Neural cell (in vitro differentiated cells): ENCODE data around the gene DZIP1.

Experiments
- CTCF ChIP-seq: fragments of 450-650 bp; IDR thresholded peaks from 2 replicates; pipeline ENCODE4 v1.5.1; 2014; ENCODE audit warnings: antibody characterized with exemption, mild to moderate bottlenecking, moderate library complexity; ENCODE audit not compliant: poor library complexity, severe bottlenecking
- EP300 ChIP-seq: fragments of 450-650 bp; conservative IDR thresholded peaks from 2 replicates; pipeline ENCODE4 v1.6.1; 2014; ENCODE audit warnings: antibody characterized with exemption, mild to moderate bottlenecking, moderate library complexity; ENCODE audit not compliant: poor library complexity, severe bottlenecking
- EZH2 ChIP-seq: fragments of 200-600, 300-800 bp; shearing (Covaris generic), sonication (generic); IDR thresholded peaks from 2 replicates; pipeline ENCODE4 v1.6.1; 2014; ENCODE audit warnings: antibody characterized with exemption, low read length, borderline replicate concordance, mild to moderate bottlenecking; ENCODE audit not compliant: insufficient read depth, poor library complexity, severe bottlenecking
- MXI1 ChIP-seq: fragments of 450-650 bp; conservative IDR thresholded peaks from 2 replicates; pipeline ENCODE4 v1.6.1; 2014; ENCODE audit warnings: antibody characterized with exemption, mild to moderate bottlenecking; ENCODE audit not compliant: poor library complexity, severe bottlenecking
- POLR2AphosphoS5 ChIP-seq: IDR thresholded peaks from 2 replicates; pipeline ENCODE4 v1.6.1; 2012
- RAD21 ChIP-seq: fragments of 450-650 bp; conservative IDR thresholded peaks from 2 replicates; pipeline ENCODE4 v1.6.1; 2014; ENCODE audit warnings: antibody characterized with exemption, mild to moderate bottlenecking, moderate library complexity
- SMC3 ChIP-seq: fragments of 450-650 bp; conservative IDR thresholded peaks from 2 replicates; pipeline ENCODE4 v1.6.1; 2014; ENCODE audit warnings: antibody characterized with exemption, mild to moderate bottlenecking, moderate library complexity; ENCODE audit not compliant: poor library complexity
- TAF1 ChIP-seq: IDR thresholded peaks from 2 replicates; pipeline ENCODE4 v1.6.1; 2012; ENCODE audit warnings: low read depth
- TF ChIP-seq, protein P1 (sequence below): IDR thresholded peaks from 2 replicates; pipeline ENCODE4 v1.6.1; 2012; ENCODE audit warnings: borderline replicate concordance

DNA sequence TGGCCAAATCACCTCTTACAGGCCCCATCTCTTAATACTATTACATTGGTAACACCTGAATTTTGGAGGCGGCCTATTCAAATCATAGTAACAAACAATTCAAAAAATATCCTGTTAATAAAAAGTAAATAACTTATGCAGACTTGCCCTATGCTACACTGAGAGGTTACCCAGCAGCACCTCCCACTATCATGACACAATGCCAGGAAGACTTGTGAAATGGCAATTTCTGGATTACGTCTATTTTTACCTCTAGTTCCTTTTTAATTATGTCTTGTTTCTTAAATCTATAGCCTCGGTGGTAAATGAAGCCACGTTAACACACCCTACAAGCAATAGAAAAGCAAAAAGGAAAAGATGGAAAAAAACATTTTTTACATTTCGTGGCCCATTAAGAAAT lies 6.2 kb upstream of the DZIP1 start:
- TF ChIP-seq CTCF (no peak), EZH2 (no peak), POLR2AphosphoS5 (no peak), MXI1 (no peak), EP300 (no peak), TAF1 (no peak), RAD21 (no peak), SMC3 (no peak)
- TF ChIP-seq, protein P1, sequence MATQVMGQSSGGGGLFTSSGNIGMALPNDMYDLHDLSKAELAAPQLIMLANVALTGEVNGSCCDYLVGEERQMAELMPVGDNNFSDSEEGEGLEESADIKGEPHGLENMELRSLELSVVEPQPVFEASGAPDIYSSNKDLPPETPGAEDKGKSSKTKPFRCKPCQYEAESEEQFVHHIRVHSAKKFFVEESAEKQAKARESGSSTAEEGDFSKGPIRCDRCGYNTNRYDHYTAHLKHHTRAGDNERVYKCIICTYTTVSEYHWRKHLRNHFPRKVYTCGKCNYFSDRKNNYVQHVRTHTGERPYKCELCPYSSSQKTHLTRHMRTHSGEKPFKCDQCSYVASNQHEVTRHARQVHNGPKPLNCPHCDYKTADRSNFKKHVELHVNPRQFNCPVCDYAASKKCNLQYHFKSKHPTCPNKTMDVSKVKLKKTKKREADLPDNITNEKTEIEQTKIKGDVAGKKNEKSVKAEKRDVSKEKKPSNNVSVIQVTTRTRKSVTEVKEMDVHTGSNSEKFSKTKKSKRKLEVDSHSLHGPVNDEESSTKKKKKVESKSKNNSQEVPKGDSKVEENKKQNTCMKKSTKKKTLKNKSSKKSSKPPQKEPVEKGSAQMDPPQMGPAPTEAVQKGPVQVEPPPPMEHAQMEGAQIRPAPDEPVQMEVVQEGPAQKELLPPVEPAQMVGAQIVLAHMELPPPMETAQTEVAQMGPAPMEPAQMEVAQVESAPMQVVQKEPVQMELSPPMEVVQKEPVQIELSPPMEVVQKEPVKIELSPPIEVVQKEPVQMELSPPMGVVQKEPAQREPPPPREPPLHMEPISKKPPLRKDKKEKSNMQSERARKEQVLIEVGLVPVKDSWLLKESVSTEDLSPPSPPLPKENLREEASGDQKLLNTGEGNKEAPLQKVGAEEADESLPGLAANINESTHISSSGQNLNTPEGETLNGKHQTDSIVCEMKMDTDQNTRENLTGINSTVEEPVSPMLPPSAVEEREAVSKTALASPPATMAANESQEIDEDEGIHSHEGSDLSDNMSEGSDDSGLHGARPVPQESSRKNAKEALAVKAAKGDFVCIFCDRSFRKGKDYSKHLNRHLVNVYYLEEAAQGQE, result no peak
